Testis (tissue), 3 donors: ENCODE results near the gene SEPTIN8. TPM values are rescaled to one million over a fixed set of nuclear protein-coding genes. Genes with fewer than 3 reads are reported as not detected.

Experiments used
- DNase-seq: peaks from one replicate; pipeline ENCODE4 v3.0.0-alpha.2; 2019
- H3K27ac ChIP-seq, 2 donors: fragments of 200-600 bp; sonication (generic); one replicate each; pipeline ENCODE4 v1.5.1; 2019
- H3K27me3 ChIP-seq: fragments of 200-600 bp; sonication (generic); one replicate; pipeline ENCODE4 v1.5.1; 2019
- H3K36me3 ChIP-seq: fragments of 200-600 bp; sonication (generic); one replicate; pipeline ENCODE4 v1.5.1; 2017; ENCODE audit warnings: low read depth; ENCODE audit errors: missing control alignments
- H3K4me1 ChIP-seq: fragments of 200-600 bp; sonication (generic); one replicate; pipeline ENCODE4 v1.5.1; 2019
- H3K4me3 ChIP-seq, 2 donors: fragments of 200-600 bp; sonication (generic); one replicate each; pipeline ENCODE4 v1.5.1; 2017 to 2019
- H3K9me3 ChIP-seq: fragments of 200-600 bp; sonication (generic); one replicate; pipeline ENCODE4 v1.5.1; 2017
- POLR2A ChIP-seq: fragments of 450-650 bp; IDR thresholded peaks from one replicate; pipeline ENCODE4 v1.6.1; 2017; ENCODE audit warnings: antibody characterized with exemption, mild to moderate bottlenecking, moderate library complexity
- WGBS, 2 donors: methylation state at CpG; one replicate each; pipeline ENCODE4 v1.1.5; 2018; 5-methylcytosine and 5-hydroxymethylcytosine counted together
- intact Hi-C: fragments of 100-400 bp; cut with DNase I; formaldehyde crosslinking; loops from one replicate; pipeline ENCODE4 v1.15.1; 2023; ENCODE audit warnings: low total_unique reads
- polyA plus RNA-seq: library from polyadenylated mRNA; stranded (reverse); fragments of 350-450 nt; fragmentation: Illumina TruSeq; extraction: RNeasy Lipid Tissue Mini Kit (QIAGEN cat#74804); gene quantifications from one replicate; pipeline ENCODE4 v1.2.3, GENCODE V29; 2014; ENCODE audit warnings: low read depth, low replicate concordance; ENCODE audit not compliant: insufficient read depth
- total RNA-seq, 2 donors: library from RNA; depleted of rRNA; stranded (reverse); fragments of >200 nt; gene quantifications; one replicate each; pipeline ENCODE4 v1.2.3, GENCODE V29; 2016
- TF ChIP-seq, protein P1 (sequence below), 3 experiments: fragments of 450-650 bp in 2 of 3; fragments of 200-600 bp in 1 of 3; sonication (generic) in 1 of 3; IDR thresholded peaks; one replicate each; pipeline ENCODE4 v1.5.1; 2016 to 2019; ENCODE audit warnings: antibody characterized with exemption in 3 of 3, mild to moderate bottlenecking in 2 of 3, moderate library complexity in 1 of 3

The SEPTIN8 gene
- total and polyA plus RNA-seq, 3 donors from 2014 or later: 12.4 to 16.4 (median 13.9) TPM

GRCh38 chr5:132778129-132778528 is 1.1 kb upstream of the SEPTIN8 start:
- Histone ChIP-seq H3K27me3 (no peaks in the 10 kb centered on the region), H3K27ac (no peak overlapping the region), H3K9me3 (no peaks in the 10 kb centered on the region), H3K36me3 (no peaks in the 10 kb centered on the region), H3K4me3 (peak overlapping the region; percentile 75 to 82), H3K4me1 (peaks cover 13% of the 10 kb centered on the region)
- no peak for TF ChIP-seq POLR2A
- TF ChIP-seq, protein P1, sequence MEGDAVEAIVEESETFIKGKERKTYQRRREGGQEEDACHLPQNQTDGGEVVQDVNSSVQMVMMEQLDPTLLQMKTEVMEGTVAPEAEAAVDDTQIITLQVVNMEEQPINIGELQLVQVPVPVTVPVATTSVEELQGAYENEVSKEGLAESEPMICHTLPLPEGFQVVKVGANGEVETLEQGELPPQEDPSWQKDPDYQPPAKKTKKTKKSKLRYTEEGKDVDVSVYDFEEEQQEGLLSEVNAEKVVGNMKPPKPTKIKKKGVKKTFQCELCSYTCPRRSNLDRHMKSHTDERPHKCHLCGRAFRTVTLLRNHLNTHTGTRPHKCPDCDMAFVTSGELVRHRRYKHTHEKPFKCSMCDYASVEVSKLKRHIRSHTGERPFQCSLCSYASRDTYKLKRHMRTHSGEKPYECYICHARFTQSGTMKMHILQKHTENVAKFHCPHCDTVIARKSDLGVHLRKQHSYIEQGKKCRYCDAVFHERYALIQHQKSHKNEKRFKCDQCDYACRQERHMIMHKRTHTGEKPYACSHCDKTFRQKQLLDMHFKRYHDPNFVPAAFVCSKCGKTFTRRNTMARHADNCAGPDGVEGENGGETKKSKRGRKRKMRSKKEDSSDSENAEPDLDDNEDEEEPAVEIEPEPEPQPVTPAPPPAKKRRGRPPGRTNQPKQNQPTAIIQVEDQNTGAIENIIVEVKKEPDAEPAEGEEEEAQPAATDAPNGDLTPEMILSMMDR (IDR thresholded peaks at IDR 0.05): no peak
- no peak for DNase-seq
- 49 to 61% methylated on average over 4 of the region's 4 CpGs for WGBS, 2 donors
- intact Hi-C loops: no loop called here

- Histone ChIP-seq H3K36me3 (no peaks in the 10 kb centered on the region), H3K27me3 (no peaks in the 10 kb centered on the region), H3K4me3 (peak overlapping the region; percentile 75 to 82), H3K27ac (peak overlapping the region in 1 of 2 donors; percentile 71), H3K9me3 (no peaks in the 10 kb centered on the region), H3K4me1 (peaks cover 15% of the 10 kb centered on the region)
- DNase-seq: no peak
- intact Hi-C loops: no loop called here
- WGBS, 2 donors: 1% methylated on average over 32 of the region's 40 CpGs; no CpG with 5 or more reads in 1 of the 2 donors
- no peak for TF ChIP-seq POLR2A
- TF ChIP-seq, protein P1 (IDR thresholded peaks at IDR 0.05): no peak
Observed at GRCh38 chr5:132776938-132777208, 166 bp downstream of the SEPTIN8 start.

DNA sequence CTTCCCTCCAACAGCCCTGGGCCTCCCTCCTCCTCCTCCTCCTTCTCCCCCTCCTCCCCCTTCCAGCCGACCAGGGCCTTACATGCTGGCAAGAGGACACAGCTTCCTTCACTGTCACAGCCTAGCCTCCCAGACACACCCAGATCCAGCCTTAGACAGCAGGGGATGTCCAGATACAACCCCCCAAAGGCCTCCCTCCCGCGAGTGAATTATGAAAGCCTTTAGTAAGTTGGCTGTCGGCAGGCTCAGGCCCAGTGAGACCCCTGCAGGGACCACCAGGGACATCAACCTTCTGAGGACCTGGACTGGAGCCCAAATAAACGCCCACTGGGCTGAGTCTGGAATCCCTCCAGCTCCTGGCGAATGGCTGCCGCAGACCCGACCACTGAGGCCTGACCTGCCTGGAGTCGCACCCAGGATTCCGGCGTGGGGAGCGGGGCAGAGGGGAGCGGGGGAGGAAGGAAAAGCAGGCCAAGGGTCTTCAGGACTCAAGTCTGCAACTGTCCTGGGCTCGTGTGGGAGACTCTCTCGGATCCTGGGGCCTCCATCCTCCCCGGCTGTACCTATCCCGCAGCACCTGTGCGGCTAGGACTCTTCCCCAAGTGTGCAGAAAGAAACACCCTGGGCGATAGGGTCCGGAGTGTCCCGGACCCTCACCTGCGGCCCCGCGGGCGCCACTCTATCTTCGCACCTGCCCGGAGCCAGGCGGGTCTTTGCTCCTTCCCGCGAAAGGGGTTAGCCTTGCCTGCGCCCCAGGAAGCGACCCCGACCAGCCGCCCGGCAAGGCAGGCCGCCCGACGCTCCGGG is 705 bp downstream of the SEPTIN8 start:
- Histone ChIP-seq H3K36me3 (no peaks in the 10 kb centered on the region), H3K4me1 (peaks cover 21% of the 10 kb centered on the region), H3K4me3 (peak overlapping the region; percentile 75 to 82), H3K27ac (peak overlapping the region; percentile 24 to 71), H3K9me3 (no peaks in the 10 kb centered on the region), H3K27me3 (no peaks in the 10 kb centered on the region)
- intact Hi-C loops: no loop called here
- no peak for DNase-seq
- TF ChIP-seq, protein P1 (IDR thresholded peaks at IDR 0.05): no peak
- no peak for TF ChIP-seq POLR2A
- WGBS, 2 donors: 4 to 8% methylated on average over 7 to 28 of the region's 39 CpGs

GRCh38 chr5:132775476-132775961 is 1.5 kb downstream of the SEPTIN8 start:
- H3K4me1 ChIP-seq: peaks cover 26% of the 10 kb centered on the region
- intact Hi-C loops: no loop called here

More at GRCh38 chr5:132775476-132775961, 1.5 kb downstream of the SEPTIN8 start:
- DNase-seq: no peak
- no peak overlapping the region for H3K4me3 ChIP-seq
- H3K36me3 ChIP-seq: no peaks in the 10 kb centered on the region
- H3K27me3 ChIP-seq: no peaks in the 10 kb centered on the region
- WGBS, 2 donors: 32 to 45% methylated on average over 7 of the region's 7 CpGs
- peak overlapping the region in 1 of 2 donors; percentile 71 for H3K27ac ChIP-seq
- TF ChIP-seq POLR2A: no peak
- TF ChIP-seq, protein P1 (IDR thresholded peaks at IDR 0.05): no peak
- H3K9me3 ChIP-seq: no peaks in the 10 kb centered on the region
